Measurements from ENCODE around the gene CLDN6. TPM values are rescaled to one million over a fixed set of nuclear protein-coding genes. Genes with fewer than 3 reads are reported as not detected.

Gene CLDN6
- total RNA-seq, 3 donors from 2014 or later (not counting 1 experiment from before 2014, with no cell fraction given): not detected

DNA sequence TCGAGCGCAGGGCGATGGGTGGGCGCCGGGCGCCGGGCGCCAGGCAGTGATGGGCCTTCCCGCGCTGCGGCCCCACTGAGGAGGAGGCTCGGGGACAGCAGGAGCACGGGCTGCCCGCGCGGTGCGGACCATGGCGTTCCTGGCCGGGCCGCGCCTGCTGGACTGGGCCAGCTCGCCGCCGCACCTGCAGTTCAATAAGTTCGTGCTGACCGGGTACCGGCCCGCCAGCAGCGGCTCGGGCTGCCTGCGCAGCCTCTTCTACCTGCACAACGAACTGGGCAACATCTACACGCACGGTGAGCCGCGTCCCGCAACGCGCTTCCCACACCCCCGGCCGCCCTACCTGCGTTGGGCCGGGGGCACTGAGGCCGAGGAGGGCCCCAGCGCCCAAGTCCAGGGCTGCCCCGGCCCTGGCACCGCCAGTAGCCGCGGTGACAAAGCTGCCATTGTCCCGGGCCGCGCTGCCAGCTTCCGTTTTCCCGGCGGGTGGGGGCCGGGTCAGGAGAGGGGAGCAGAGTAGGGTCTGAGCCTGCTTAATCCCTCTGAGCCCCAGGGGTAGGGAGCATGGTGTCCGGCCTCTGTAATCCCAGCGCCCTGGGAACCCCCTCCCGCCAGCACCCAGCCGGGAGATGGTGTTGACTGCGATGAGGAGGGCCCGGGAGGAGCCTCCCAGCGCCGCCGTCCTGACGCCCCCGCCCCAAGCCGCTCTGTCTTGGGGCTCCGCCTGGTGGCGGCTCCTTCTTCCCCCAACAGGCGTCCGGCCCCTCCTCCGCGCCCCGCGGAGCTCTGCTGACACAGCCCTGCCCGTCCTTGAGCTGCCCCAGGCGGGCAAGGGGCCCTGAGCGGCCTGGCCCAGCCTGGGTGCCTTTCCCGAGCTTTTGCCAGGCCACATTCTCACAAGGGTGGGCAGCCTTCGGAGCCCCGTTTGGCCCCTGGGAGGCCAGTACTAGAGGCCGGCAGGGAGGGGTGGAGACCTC lies 48.1 kb downstream of the CLDN6 start:
- WGBS (ENCODE audit: insufficient coverage): 2% methylated on average over 83 of the region's 83 CpGs
- ATAC-seq (peak; percentile 60 to 75 (median 61)), DNase-seq (peak; percentile 53 to 80)
- Mint-ChIP-seq H3K4me1 (peaks cover 10 to 25% of the 10 kb centered on the region in 2 donors), H3K36me3 (no peaks in the 10 kb centered on the region), H3K27me3 (ENCODE audit: low read depth in 2 of 2) (peaks cover 9 to 10% of the 10 kb centered on the region in 2 donors), H3K9me3 (no peaks in the 10 kb centered on the region), H3K27ac (no peak overlapping the region), H3K4me3 (peak overlapping the region; percentile 65)
- H3K27ac ChIP-seq (ENCODE audit: low read length): no peak overlapping the region
- peaks cover 52% of the 10 kb centered on the region for H3K4me1 ChIP-seq (ENCODE audit: control insufficient read depth, insufficient read depth, low read length)
- no peaks in the 10 kb centered on the region for H3K36me3 ChIP-seq (ENCODE audit: control insufficient read depth, insufficient read depth, low read length)
- intact Hi-C loops (cut with micrococcal nuclease): no loop called here
- peak overlapping the region; percentile 44 for H3K4me3 ChIP-seq (ENCODE audit: low read length)
- H3K27me3 ChIP-seq (ENCODE audit: control insufficient read depth, insufficient read depth, low read length): peaks cover 28% of the 10 kb centered on the region
- TF ChIP-seq, protein P1, sequence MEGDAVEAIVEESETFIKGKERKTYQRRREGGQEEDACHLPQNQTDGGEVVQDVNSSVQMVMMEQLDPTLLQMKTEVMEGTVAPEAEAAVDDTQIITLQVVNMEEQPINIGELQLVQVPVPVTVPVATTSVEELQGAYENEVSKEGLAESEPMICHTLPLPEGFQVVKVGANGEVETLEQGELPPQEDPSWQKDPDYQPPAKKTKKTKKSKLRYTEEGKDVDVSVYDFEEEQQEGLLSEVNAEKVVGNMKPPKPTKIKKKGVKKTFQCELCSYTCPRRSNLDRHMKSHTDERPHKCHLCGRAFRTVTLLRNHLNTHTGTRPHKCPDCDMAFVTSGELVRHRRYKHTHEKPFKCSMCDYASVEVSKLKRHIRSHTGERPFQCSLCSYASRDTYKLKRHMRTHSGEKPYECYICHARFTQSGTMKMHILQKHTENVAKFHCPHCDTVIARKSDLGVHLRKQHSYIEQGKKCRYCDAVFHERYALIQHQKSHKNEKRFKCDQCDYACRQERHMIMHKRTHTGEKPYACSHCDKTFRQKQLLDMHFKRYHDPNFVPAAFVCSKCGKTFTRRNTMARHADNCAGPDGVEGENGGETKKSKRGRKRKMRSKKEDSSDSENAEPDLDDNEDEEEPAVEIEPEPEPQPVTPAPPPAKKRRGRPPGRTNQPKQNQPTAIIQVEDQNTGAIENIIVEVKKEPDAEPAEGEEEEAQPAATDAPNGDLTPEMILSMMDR (IDR thresholded peaks at IDR 0.05): peak; percentile 40
- H3K9me3 ChIP-seq (ENCODE audit: control insufficient read depth, insufficient read depth, low read length): no peaks in the 10 kb centered on the region

DNA sequence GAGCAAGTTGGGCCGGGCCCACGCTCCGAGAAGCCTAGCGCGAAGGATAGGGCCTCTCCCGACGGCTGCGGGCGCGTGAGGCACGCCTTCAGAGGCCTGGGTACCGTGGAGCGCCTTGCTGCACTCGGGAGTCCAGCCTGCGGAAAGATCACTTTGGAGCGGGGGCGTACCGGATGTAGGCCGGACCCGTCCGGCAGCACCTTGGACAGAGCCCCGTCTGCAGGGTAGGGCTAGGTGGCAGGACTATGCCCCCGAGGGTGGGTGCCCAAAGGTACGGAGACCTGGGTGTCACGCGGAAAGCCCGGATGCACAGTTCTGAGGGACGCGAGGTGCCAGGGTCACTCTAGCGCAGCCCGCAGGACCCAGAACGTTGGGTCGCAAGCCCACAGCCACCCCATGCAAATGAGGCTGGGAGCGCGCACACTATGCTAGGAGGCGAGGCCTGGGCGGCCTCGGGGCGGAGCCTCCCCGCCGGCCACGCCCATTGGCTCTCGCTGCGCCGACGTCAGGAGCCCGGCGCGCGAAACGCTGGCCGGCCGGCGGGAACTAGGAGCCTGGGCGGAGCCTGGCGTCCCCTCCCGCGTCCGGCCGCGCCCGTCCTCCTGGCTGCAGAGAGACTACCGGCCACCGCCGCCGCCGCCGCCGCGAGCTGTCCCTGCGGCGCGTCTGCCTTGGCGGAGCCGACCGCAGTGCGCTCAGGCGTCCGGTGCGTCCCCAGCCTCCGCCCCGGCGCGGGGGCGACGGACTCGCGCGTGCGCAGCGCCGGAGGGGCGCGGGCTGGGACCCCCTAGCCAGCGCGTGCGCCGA lies 49.0 kb downstream of the CLDN6 start, which contains the start of gene PAQR4:
Gene PAQR4, plus strand, starts transcription at position 611 of the 807 bp plus-strand sequence. CDS start 327 bp downstream, outside the sequence.
- intact Hi-C loops (cut with micrococcal nuclease): no loop called here
- Histone ChIP-seq H3K9me3 (ENCODE audit: control insufficient read depth, insufficient read depth, low read length) (no peaks in the 10 kb centered on the region), H3K36me3 (ENCODE audit: control insufficient read depth, insufficient read depth, low read length) (no peaks in the 10 kb centered on the region), H3K27ac (ENCODE audit: low read length) (no peak within 1 kb of the TSS), H3K27me3 (ENCODE audit: control insufficient read depth, insufficient read depth, low read length) (peaks cover 37% of the 10 kb centered on the region), H3K4me3 (ENCODE audit: low read length) (peak within 1 kb of the TSS; percentile 44), H3K4me1 (ENCODE audit: control insufficient read depth, insufficient read depth, low read length) (peaks cover 61% of the 10 kb centered on the region)
- under 1% methylated on average over 98 of the region's 98 CpGs for WGBS (ENCODE audit: insufficient coverage)
- ATAC-seq (peak; percentile 83 to 90 (median 84)), DNase-seq (peak; percentile 83 to 90)
- peak within 1 kb of the TSS in 1 of 2 donors; percentile 35 for H3K27ac Mint-ChIP-seq
- H3K9me3 Mint-ChIP-seq: no peaks in the 10 kb centered on the region
- peak within 1 kb of the TSS; percentile 79 for H3K4me3 Mint-ChIP-seq
- H3K27me3 Mint-ChIP-seq (ENCODE audit: low read depth in 2 of 2): peaks cover 10 to 12% of the 10 kb centered on the region in 2 donors
- TF ChIP-seq, protein P1 (IDR thresholded peaks at IDR 0.05): no peak
- peaks cover 10 to 30% of the 10 kb centered on the region in 2 donors for H3K4me1 Mint-ChIP-seq
- H3K36me3 Mint-ChIP-seq: no peaks in the 10 kb centered on the region

DNA sequence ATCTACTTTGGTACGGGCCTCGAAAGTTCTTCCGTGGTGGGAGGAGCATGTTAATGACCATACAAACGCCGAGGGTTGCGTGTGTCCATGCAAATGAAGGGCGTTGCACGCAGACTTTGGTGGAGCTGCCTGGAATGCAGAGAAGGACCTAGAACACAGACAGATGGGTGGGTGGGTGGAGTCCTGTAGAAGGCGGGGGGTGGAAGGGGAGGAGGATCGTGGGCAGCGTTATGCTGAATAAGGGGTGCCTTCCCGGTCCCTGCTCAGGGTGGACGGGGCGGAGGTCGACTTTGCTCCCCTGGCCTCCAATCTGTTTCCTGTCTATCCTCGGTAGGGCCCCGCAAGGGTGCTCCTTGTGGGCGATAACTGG lies 49.6 kb downstream of the CLDN6 start:
- TF ChIP-seq, protein P1 (IDR thresholded peaks at IDR 0.05): no peak
- H3K27me3 ChIP-seq (ENCODE audit: control insufficient read depth, insufficient read depth, low read length): peaks cover 43% of the 10 kb centered on the region
- Mint-ChIP-seq H3K4me1 (peaks cover 10 to 36% of the 10 kb centered on the region in 2 donors), H3K4me3 (peak overlapping the region; percentile 79), H3K27ac (peak overlapping the region in 1 of 2 donors; percentile 35), H3K9me3 (no peaks in the 10 kb centered on the region), H3K27me3 (ENCODE audit: low read depth in 2 of 2) (peaks cover 10 to 13% of the 10 kb centered on the region in 2 donors), H3K36me3 (no peaks in the 10 kb centered on the region)
- H3K27ac ChIP-seq (ENCODE audit: low read length): no peak overlapping the region
- H3K4me1 ChIP-seq (ENCODE audit: control insufficient read depth, insufficient read depth, low read length): peaks cover 67% of the 10 kb centered on the region
- H3K36me3 ChIP-seq (ENCODE audit: control insufficient read depth, insufficient read depth, low read length): no peaks in the 10 kb centered on the region
- H3K4me3 ChIP-seq (ENCODE audit: low read length): peak overlapping the region; percentile 44
- WGBS (ENCODE audit: insufficient coverage): 18% methylated on average over 18 of the region's 18 CpGs
- intact Hi-C loops (cut with micrococcal nuclease): no loop called here
- no peak for ATAC-seq
- DNase-seq: peak in 1 of 2 donors; percentile 27
- no peaks in the 10 kb centered on the region for H3K9me3 ChIP-seq (ENCODE audit: control insufficient read depth, insufficient read depth, low read length)
